Activated CD4-positive, alpha-beta T cell treated with anti-CD3 and anti-CD28 coated beads, Interleukin-2, amount 10 ng/mL, durations not matched to agents 7 days and 5 days (primary cell): Measurements from ENCODE around the gene ZRANB3. TPM values are rescaled to one million over a fixed set of nuclear protein-coding genes. Genes with fewer than 3 reads are reported as not detected.

Experiments used
- CTCF ChIA-PET: fragments of 350-600 bp; sonication (Branson Sonifier 250); formaldehyde crosslinking; loops from one replicate; lab custom pipeline; 2021; ENCODE audit warnings: antibody characterized with exemption; lab: Charles Lee
- POLR2A ChIA-PET: fragments of 350-600 bp; sonication (Branson Sonifier 250); formaldehyde crosslinking; loops from one replicate; lab custom pipeline; 2021; ENCODE audit warnings: antibody characterized with exemption; lab: Charles Lee
- DNase-seq: peaks from one replicate; pipeline ENCODE4 v3.0.0-alpha.2; 2020
- H3K27ac Mint-ChIP-seq: one replicate; pipeline ENCODE4 v1.8.0; 2021; ENCODE audit warnings: mild to moderate bottlenecking, moderate library complexity, mixed read lengths
- H3K27me3 Mint-ChIP-seq: one replicate; pipeline ENCODE4 v1.8.0; 2021; ENCODE audit warnings: mixed read lengths
- H3K36me3 Mint-ChIP-seq: one replicate; pipeline ENCODE4 v1.8.0; 2021; ENCODE audit warnings: low read depth, mixed read lengths
- H3K4me1 Mint-ChIP-seq: one replicate; pipeline ENCODE4 v1.8.0; 2021; ENCODE audit warnings: mixed read lengths
- H3K4me3 Mint-ChIP-seq: one replicate; pipeline ENCODE4 v1.8.0; 2021; ENCODE audit warnings: mild to moderate bottlenecking, moderate library complexity, mixed read lengths
- H3K9me3 Mint-ChIP-seq: one replicate; pipeline ENCODE4 v1.8.0; 2021; ENCODE audit warnings: mixed read lengths
- total RNA-seq, 2 experiments: library from RNA; stranded (reverse); gene quantifications; one replicate each; pipeline ENCODE4 v1.2.3, GENCODE V29; 2021

The ZRANB3 gene
- total RNA-seq, 2 experiments from 2014 or later, result 6.5 to 7.4 TPM

DNA sequence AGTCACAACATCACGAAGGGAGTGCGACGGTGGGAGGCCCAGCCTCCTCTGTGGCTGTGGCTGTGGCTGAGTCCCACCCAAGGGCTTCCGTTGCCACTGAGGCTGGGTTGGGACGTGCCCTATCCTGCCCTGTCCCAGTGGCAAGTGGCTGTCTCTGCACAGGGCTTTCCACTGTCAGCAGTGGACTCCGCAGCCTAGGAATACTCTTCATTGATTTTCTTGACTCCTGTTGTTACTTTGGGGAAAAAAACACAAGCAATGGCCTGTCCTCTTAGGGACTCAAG lies 356.3 kb downstream of the ZRANB3 start:
- CTCF ChIA-PET, result no interaction called here
- POLR2A ChIA-PET, result no interaction called here
- H3K36me3 Mint-ChIP-seq, result peaks cover 40% of the 10 kb centered on the region
- H3K4me1 Mint-ChIP-seq, result peaks cover 9% of the 10 kb centered on the region
- H3K27me3 Mint-ChIP-seq, result no peaks in the 10 kb centered on the region
- H3K4me3 Mint-ChIP-seq, result no peak overlapping the region
- no peak for DNase-seq
- peaks cover 3% of the 10 kb centered on the region for H3K9me3 Mint-ChIP-seq
- H3K27ac Mint-ChIP-seq, result no peak overlapping the region

- ChIA-PET POLR2A (no interaction called here), CTCF (no interaction called here)
- Mint-ChIP-seq H3K27me3 (no peaks in the 10 kb centered on the region), H3K36me3 (peaks cover 42% of the 10 kb centered on the region), H3K4me3 (no peak overlapping the region), H3K27ac (no peak overlapping the region), H3K4me1 (peaks cover 11% of the 10 kb centered on the region), H3K9me3 (peaks cover 3% of the 10 kb centered on the region)
- no peak for DNase-seq
Measured at GRCh38 chr2:135174049-135174809, 356.8 kb downstream of the ZRANB3 start.

DNA sequence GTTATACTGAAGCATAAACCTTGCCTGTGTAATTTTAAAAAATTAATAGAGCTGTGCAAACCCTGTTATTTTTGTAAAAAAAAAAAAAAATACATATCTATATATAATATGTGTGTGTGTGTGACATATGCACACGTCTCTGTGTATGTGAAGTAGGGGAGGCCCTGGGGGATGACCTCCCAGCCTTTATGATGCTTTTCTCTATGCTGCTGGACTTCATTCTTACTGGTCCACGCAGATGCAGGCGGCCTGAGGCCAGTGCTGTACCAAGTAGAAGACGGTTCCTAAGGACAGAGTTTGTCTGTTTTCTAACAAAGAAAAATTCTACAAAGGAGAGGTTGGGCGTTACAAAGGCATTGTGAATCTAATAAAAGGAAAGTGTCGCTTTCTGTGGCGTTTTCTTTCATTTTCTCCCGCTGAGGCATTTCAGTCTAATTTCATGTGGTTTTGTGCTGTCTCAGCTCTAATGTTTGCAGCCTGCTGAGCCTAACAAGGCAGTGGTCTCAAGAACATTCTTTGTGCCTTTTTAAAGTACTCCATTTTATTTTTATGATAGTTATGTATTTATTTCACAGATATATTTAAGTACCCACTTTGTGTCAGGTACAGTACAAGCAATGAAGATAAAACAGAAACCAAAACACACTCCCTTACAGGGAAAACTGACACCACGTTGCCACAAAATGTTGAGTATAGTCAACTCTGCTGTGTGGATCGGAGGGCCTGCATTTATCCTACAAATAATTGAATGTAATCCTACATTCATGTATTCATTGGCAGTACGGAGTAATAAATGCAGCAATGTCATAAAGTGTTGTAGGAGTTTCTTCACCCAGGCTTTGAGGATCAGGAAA lies 360.9 kb downstream of the ZRANB3 start:
- no peaks in the 10 kb centered on the region for H3K27me3 Mint-ChIP-seq
- H3K36me3 Mint-ChIP-seq, result peaks cover 40% of the 10 kb centered on the region
- ChIA-PET CTCF (no interaction called here), POLR2A (no interaction called here)
- H3K27ac Mint-ChIP-seq, result peak overlapping the region; percentile 78
- no peak for DNase-seq
- peak overlapping the region; percentile 48 for H3K4me3 Mint-ChIP-seq
- no peaks in the 10 kb centered on the region for H3K9me3 Mint-ChIP-seq
- peaks cover 13% of the 10 kb centered on the region for H3K4me1 Mint-ChIP-seq

DNA sequence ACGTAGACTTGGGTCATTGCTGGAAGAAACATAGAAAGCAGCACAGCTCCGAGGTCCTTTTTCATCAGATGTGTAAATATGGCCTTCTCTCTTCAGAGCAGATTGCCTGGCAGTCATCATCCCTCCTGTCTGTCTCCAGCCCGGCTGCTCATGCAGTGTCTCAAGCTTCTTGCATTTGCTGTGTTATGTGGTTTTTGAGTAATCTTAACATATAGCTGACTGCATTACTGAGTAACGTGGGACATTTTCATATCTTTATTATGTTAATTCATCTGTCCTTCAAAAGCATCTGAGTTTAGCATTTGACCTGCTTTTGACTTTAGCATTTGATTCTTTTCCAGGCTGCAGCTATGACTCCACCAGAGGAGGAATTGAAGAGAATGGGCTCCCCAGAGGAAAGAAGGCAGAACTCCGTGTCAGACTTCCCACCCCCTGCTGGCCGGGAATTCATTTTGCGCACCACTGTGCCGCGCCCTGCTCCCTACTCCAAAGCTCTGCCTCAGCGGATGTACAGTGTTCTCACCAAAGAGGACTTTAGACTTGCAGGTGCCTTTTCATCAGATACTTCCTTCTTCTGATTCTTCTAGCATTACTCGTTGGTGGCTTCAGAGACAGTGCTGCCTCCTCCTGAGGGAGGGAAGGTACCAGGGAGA lies 362.7 kb downstream of the ZRANB3 start:
- no peak for DNase-seq
- H3K27me3 Mint-ChIP-seq, result no peaks in the 10 kb centered on the region
- no peak overlapping the region for H3K27ac Mint-ChIP-seq
- CTCF ChIA-PET, result no interaction called here
- peaks cover 13% of the 10 kb centered on the region for H3K4me1 Mint-ChIP-seq
- POLR2A ChIA-PET, result no interaction called here
- no peaks in the 10 kb centered on the region for H3K9me3 Mint-ChIP-seq
- H3K4me3 Mint-ChIP-seq, result no peak overlapping the region
- H3K36me3 Mint-ChIP-seq, result peaks cover 47% of the 10 kb centered on the region

- Mint-ChIP-seq H3K27ac (no peak overlapping the region), H3K27me3 (no peaks in the 10 kb centered on the region), H3K36me3 (peaks cover 41% of the 10 kb centered on the region), H3K4me3 (no peak overlapping the region), H3K9me3 (no peaks in the 10 kb centered on the region), H3K4me1 (peaks cover 19% of the 10 kb centered on the region)
- DNase-seq, result no peak
- CTCF ChIA-PET, result interaction anchor here (0.7 kb wide), 1 partner anchor 804 kb away, joined by 5 read pairs; no protein-coding TSS in a partner anchor
- POLR2A ChIA-PET, result no interaction called here
Measured at GRCh38 chr2:135167273-135167672, 363.7 kb downstream of the ZRANB3 start.

GRCh38 chr2:135164431-135164830 lies 366.6 kb downstream of the ZRANB3 start:
- CTCF ChIA-PET, result interaction anchor here (0.6 kb wide), 1 partner anchor 630 kb away, joined by 3 read pairs; no protein-coding TSS in a partner anchor
- Mint-ChIP-seq H3K27me3 (no peaks in the 10 kb centered on the region), H3K9me3 (no peaks in the 10 kb centered on the region), H3K27ac (no peak overlapping the region), H3K4me3 (no peak overlapping the region), H3K36me3 (peaks cover 31% of the 10 kb centered on the region), H3K4me1 (peaks cover 13% of the 10 kb centered on the region)
- no peak for DNase-seq
- POLR2A ChIA-PET, result no interaction called here

GRCh38 chr2:135163901-135164300 lies 367.1 kb downstream of the ZRANB3 start:
- DNase-seq, result no peak
- H3K4me3 Mint-ChIP-seq, result no peak overlapping the region
- ChIA-PET POLR2A (no interaction called here), CTCF (interaction anchor here (0.6 to 1.0 kb wide), 2 partner anchors 16 to 630 kb away, joined by 3 to 4 read pairs; no protein-coding TSS in a partner anchor)
- peaks cover 30% of the 10 kb centered on the region for H3K36me3 Mint-ChIP-seq
- no peaks in the 10 kb centered on the region for H3K27me3 Mint-ChIP-seq
- H3K4me1 Mint-ChIP-seq, result peaks cover 11% of the 10 kb centered on the region
- no peak overlapping the region for H3K27ac Mint-ChIP-seq
- no peaks in the 10 kb centered on the region for H3K9me3 Mint-ChIP-seq

DNA sequence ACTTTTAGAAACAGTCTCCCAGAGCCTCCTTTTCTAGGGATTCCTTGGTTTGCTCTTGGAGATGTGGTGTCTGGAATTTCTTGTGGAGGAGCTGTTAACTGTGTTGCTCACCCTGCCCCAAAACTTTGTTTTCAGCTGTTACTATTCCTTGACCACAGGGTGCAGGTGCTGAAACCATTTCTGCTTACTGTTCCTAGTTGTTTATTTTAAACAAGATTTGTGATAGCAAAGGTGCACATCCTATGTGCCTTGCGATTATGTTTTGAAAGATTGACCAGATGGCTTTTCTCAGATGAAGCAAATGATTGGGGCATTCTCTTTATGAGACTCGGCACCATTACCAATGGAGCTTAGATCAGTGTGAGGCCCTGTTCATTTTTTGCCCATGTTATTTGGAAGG lies 367.7 kb downstream of the ZRANB3 start:
- ChIA-PET CTCF (interaction anchor here (0.6 to 1.0 kb wide), 2 partner anchors 16 to 48 kb away, joined by 3 to 4 read pairs; no protein-coding TSS in a partner anchor), POLR2A (no interaction called here)
- no peak for DNase-seq
- no peak overlapping the region for H3K27ac Mint-ChIP-seq
- no peak overlapping the region for H3K4me3 Mint-ChIP-seq
- peaks cover 9% of the 10 kb centered on the region for H3K4me1 Mint-ChIP-seq
- H3K36me3 Mint-ChIP-seq, result peaks cover 28% of the 10 kb centered on the region
- no peaks in the 10 kb centered on the region for H3K27me3 Mint-ChIP-seq
- H3K9me3 Mint-ChIP-seq, result no peaks in the 10 kb centered on the region

GRCh38 chr2:135162786-135163185 lies 368.2 kb downstream of the ZRANB3 start:
- no peak for DNase-seq
- Mint-ChIP-seq H3K9me3 (no peaks in the 10 kb centered on the region), H3K4me3 (no peak overlapping the region), H3K36me3 (peaks cover 29% of the 10 kb centered on the region), H3K27ac (no peak overlapping the region), H3K4me1 (peaks cover 9% of the 10 kb centered on the region), H3K27me3 (no peaks in the 10 kb centered on the region)
- ChIA-PET CTCF (interaction anchor here (0.6 to 1.0 kb wide), 2 partner anchors 15 to 47 kb away, joined by 3 to 4 read pairs; no protein-coding TSS in a partner anchor), POLR2A (no interaction called here)

DNA sequence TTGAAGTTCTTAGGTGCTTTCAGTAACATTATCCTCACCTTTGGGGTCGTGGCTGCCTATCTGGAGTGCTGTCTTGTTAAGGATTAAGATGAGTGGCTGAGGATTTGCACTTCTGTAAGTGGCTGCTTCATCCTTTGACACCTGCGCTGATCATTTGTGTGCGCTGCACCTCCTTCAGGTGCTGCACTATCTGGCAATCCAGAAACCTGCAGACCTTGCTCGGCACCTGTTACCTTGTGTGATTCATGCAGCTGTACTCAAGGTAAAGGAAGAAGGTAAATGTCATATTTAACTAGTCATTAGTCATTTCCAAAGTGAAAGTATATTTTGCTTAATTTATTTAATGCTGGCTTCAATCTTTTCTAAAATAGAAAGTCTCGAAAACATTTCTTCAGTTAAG lies 368.6 kb downstream of the ZRANB3 start:
- H3K4me3 Mint-ChIP-seq, result no peak overlapping the region
- no peaks in the 10 kb centered on the region for H3K9me3 Mint-ChIP-seq
- peaks cover 31% of the 10 kb centered on the region for H3K36me3 Mint-ChIP-seq
- H3K27me3 Mint-ChIP-seq, result no peaks in the 10 kb centered on the region
- no peak overlapping the region for H3K27ac Mint-ChIP-seq
- ChIA-PET CTCF (no interaction called here), POLR2A (no interaction called here)
- DNase-seq, result no peak
- H3K4me1 Mint-ChIP-seq, result peaks cover 9% of the 10 kb centered on the region

- H3K36me3 Mint-ChIP-seq, result peaks cover 43% of the 10 kb centered on the region
- peaks cover 19% of the 10 kb centered on the region for H3K4me1 Mint-ChIP-seq
- H3K27ac Mint-ChIP-seq, result no peak overlapping the region
- H3K9me3 Mint-ChIP-seq, result no peaks in the 10 kb centered on the region
- ChIA-PET POLR2A (no interaction called here), CTCF (interaction anchor here (1.4 kb wide), 1 partner anchor 10 kb away, joined by 3 read pairs; no protein-coding TSS in a partner anchor)
- H3K4me3 Mint-ChIP-seq, result no peak overlapping the region
- DNase-seq, result no peak
- no peaks in the 10 kb centered on the region for H3K27me3 Mint-ChIP-seq
Measured at GRCh38 chr2:135159191-135159590, 371.8 kb downstream of the ZRANB3 start.

GRCh38 chr2:135157856-135158255 lies 373.2 kb downstream of the ZRANB3 start:
- CTCF ChIA-PET, result interaction anchor here (1.4 kb wide), 1 partner anchor 8 kb away, joined by 3 read pairs; no protein-coding TSS in a partner anchor
- POLR2A ChIA-PET, result no interaction called here
- no peak for DNase-seq
- Mint-ChIP-seq H3K27me3 (no peaks in the 10 kb centered on the region), H3K4me3 (no peak overlapping the region), H3K36me3 (peaks cover 48% of the 10 kb centered on the region), H3K9me3 (no peaks in the 10 kb centered on the region), H3K27ac (no peak overlapping the region), H3K4me1 (peaks cover 23% of the 10 kb centered on the region)
